ENCODE measurements around the gene UBE3A.

UBE3A gene

GRCh38 chr15:25402342-25402741 lies 36.5 kb downstream of the UBE3A start:
- no peak for DNase-seq

GRCh38 chr15:25401501-25401900 lies 37.3 kb downstream of the UBE3A start:
- DNase-seq = peak; percentile 70

GRCh38 chr15:25397100-25397499 lies 41.7 kb downstream of the UBE3A start:
- peak; percentile 1 for DNase-seq

DNA sequence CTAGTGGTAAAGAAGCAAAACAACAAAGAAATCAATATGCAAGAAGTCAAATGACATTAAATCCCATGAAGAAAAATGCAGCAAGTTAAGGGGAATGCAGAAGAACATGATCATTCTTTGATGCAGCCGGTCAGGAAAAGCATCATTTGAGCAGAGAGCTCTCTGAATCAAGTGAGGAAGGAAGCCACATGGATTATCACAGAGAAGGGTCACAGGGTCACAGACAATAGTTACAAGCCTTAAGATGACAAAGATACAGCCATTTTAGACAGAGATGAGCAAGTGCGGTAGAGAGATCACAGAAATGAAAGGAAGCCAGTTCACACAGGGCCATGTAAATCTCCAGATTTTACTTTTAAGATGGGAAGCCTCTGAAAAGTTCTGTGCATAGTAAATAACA lies 43.9 kb downstream of the UBE3A start:
- DNase-seq = peak; percentile 48

DNA sequence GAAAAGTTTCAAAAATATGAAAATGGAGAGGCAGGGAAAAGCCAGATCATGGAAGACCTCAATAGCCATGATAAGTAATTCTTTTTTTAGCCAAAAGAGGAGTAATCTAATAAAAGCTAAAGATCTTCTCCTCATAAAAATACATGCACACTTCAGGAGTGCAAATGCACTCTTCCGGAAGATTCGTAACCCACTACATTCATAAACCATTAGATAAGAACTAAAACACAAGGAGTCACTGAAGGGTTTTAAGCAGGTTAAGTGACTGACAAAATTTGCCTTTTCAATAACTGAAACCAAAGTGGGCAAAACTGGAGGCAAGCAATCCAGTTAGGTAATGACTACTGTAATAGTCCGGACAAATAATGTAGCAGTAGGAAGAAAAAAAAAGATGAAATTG lies 46.0 kb downstream of the UBE3A start:
- DNase-seq = no peak

- no peak for DNase-seq
Observed at GRCh38 chr15:25391971-25392721, 46.7 kb downstream of the UBE3A start.

DNA sequence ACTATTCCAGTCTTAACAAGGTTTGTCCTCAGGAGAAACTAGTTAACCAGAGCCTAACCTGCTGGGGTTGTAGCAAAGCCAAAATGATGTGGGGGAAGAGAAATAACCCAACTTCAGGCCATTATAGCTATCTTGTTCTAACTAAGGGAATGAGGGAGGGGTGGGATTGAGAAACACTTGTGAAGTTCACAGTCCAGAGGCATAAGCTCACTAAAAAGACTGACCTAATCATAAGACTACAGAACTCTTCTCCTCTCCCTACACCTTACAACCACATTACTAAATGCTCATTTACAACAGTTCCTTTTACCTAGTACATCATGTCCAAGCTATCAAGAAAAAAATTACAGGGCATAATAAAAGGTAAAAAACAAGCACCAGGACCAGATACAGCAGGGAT lies 52.8 kb downstream of the UBE3A start:
- DNase-seq = no peak

DNA sequence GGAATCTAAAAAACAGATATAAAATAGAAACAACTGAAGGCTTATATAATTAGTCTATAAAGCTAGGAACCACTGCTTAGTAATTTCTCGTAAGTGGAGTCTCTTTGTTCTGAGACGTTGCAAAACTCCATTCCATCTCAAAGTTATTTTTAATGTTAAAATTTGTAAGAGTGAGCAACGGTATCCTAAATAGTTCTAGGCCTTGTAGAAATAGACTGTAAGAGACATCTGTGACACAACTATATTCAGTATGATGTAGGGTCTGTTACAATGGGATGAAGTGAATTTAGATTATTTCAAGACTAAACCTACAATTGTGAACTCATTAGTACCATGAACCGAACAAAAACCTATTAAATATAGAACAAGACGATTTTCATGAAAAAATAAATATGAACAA lies 57.2 kb downstream of the UBE3A start:
- no peak for DNase-seq

DNA sequence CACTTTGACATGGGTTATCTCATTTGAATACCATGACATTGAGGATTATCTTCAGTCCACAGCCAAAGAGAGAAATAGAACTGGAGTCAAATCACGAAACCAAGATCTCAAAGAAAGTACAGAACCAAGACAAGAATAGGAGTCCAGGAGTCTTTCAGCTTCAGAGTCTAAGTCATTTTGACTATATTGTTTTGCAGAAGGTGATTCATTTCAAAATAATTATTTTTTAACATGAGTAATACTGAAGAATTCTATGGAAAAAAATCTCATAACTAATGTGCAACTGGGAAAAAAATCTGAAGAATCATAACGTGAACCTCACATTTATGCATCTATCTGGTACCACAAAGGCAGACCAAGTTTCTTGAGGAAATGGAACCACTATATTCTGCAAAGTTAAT lies 60.3 kb downstream of the UBE3A start:
- no peak for DNase-seq

DNA sequence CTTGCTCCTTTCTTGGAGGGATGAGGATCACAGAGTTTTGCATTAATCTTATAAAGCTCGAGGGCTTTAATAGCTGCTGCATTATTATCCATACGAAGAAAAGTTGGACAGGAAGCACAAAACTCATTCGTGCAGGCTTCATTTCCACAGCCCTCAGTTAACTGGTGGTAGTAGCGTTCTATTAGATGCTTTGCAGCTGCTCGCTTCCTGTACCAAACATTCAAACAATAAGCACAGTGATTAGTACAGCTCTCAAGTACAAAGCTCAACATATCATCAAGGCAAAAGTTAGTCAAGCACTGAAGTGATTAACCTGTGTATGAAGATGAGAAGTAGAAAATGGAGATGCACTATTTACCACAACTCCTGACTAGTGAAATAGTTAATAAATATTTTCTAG lies 63.3 kb downstream of the UBE3A start:
- no peak for DNase-seq

- no peak for DNase-seq
Observed at GRCh38 chr15:25374143-25374542, 64.7 kb downstream of the UBE3A start.

DNA sequence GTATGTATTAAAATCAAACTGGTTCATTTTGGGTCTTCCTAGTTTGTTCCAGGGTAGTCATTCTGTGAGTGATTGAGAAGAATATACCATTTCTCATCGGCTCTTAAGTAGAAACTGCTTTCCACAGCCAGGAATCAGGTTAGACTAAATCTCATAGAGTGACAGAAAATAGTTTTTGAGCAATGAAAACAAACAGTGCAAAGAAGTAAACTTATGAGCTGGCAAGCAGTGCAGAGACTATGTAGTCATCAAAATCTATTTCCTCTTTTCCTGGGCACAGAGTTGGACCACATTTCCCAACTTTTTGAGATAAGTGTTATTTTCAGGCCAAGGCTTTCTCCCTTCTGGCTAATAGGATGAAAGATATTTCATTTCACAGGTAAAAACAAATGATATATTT lies 66.5 kb downstream of the UBE3A start:
- DNase-seq = peak; percentile 60

DNA sequence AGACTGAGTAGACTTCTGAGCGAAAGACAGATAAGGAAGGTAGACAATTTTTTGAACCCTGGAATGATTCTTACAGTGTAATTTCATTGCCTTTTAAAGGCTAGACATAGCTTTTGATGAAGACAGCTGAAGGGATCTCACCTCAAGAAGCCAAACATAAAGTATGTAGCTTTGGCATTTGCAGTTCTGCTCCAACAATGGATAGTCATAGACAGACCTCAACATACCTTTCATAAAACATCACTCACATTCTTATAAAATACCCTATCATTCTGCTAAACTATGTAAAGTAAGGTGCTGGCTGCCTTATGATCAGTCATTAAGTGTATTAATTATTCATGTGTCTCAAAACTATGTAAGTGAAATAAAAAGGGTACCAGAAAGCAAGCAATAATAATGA lies 70.0 kb downstream of the UBE3A start:
- DNase-seq = no peak

GRCh38 chr15:25366058-25366457 lies 72.8 kb downstream of the UBE3A start:
- DNase-seq = no peak

DNA sequence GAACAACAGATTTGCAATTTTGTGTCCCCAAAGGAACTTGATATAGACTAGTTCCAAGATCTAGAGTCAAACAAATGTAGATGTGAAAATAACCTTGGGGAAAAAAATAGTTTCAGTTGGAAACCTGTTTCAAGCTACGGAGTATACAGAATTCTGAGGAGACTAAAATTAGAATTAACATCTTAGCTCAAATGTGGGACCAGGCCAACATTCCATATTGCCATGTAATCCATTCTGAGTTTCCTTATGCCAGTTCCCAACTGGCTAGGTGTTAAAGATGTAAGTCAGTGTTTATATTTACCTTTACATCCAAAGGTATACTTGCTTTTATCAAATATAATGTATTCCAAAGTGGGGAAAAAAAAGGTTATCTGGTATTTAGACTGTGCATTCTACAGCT lies 76.3 kb downstream of the UBE3A start:
- no peak for DNase-seq

GRCh38 chr15:25347707-25348106 lies 91.1 kb downstream of the UBE3A start:
- DNase-seq = no peak

GRCh38 chr15:25346371-25346770 lies 92.5 kb downstream of the UBE3A start:
- no peak for DNase-seq

DNA sequence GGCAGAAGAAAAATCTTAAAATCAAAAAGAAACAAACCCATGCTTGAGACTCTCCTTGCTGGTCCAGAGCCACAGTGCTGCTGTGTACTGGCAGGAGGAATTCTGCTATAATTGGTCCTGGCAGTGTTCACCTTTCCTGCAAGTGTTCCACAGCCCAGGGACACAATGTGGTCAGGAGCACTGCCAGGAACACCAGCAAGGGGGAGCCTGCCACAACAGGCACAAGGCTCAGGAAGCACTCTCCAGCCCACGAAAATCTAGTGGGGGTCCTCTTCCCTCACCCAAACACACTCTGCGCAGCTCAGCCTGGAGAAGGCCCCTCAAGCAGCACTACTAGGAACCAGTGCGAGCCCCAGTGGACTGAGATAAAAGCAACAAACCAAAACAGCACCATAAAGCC lies 92.9 kb downstream of the UBE3A start:
- DNase-seq = no peak

DNA sequence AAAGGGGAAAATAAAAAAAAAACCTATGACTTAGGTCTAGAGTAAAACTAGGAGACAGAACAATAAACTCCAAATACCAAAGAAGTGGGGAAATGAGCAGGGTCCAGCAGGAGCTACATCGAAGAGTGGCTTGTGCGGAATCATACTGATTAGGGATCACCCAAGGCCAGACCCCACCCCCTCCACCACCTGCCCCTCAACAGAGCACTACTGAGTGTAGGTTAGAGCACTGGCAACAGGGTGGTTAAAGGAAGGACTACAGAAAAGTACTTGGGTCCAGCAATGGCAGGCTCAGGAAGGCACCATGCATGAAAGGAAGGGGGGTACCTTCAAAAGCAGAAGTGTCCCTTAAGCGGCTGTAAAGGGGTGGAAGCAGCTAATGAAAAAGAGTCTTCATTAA lies 96.2 kb downstream of the UBE3A start:
- peak; percentile 14 for DNase-seq

DNA sequence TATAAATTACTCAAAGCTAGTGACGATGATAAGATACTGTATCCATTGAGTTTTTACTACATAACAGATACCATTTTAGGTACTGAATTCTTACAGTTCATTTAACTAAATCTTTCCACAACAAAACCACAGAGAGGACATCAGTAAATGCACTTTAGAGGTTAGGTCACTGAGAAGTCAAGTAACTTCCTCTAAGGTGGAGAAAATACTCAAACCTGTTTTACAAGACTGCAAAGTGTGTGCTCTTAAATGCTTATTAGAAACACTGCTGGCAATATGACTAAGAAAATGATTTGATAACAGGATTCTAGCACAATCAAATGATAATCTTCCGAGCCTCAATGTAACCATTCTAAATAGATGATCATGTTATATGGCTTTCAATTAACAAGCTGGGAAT lies 99.4 kb downstream of the UBE3A start:
- no peak for DNase-seq

- no peak for DNase-seq
Observed at GRCh38 chr15:25335279-25335678, 103.5 kb downstream of the UBE3A start.

GRCh38 chr15:25333049-25333448 lies 105.8 kb downstream of the UBE3A start:
- DNase-seq = no peak

DNA sequence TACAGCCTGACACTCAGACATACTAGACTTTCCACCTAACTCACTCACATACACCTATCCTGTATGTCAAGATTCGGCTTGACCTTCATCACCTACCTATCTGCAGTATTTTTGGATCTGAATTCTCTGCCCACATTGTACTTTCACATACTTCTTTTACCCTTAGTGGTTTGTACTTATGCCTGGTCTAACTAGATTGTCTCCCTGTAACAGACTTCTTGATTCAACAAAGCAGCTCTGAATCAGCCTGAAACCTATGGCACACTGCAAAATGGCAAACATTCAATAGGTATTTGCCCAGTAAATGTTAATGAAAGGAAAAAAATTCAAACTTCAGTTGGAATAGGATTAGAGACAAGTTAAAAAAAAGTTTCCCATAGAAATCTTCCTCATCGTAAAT lies 106.5 kb downstream of the UBE3A start:
- DNase-seq = no peak

DNA sequence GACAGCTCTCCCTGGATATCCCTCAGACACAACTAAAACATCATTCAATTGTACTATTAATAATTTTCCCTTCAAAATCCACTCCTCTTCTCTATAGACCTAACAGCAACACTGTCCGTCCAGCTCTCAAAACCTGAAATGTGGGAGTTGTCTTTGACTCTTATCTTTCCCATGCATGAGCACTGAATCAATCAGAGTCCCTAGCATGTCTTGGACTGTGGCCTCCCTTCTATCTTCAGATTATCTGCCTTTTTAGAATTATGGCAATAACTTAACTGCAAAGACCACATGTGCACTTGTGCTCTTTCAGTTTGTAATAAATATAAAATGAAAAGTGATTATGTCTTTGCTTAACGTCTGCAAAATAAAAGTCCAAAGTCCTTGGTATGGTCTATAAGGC lies 107.0 kb downstream of the UBE3A start:
- DNase-seq = no peak

- no peak for DNase-seq
Observed at GRCh38 chr15:25331404-25331803, 107.4 kb downstream of the UBE3A start.

DNA sequence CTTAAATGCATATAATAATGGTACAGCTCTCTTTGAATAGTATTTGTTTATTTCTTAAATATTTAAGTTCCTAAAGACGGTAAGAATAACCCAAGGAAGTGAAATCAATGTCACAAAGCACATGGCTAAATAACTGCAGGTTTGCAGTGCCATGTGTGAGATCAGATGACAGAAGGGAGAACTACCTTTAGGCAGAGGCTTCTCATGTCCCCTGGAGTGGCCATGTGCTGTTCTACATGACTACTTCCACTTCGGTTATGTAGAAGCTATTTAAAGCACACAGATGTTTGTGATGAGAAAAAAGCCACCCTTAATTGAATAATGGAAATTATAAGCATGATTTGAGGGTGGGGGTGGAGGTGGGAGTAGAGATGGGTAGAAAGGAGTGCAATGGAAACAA lies 109.1 kb downstream of the UBE3A start:
- DNase-seq = no peak

Measured in MV-4-11 (cell line).